H1 (cell line): ENCODE data around the gene CCDC40. TPM values are rescaled to one million over a fixed set of nuclear protein-coding genes. Genes with fewer than 3 reads are reported as not detected.

Source experiments
- BCL11A ChIP-seq, 2 experiments: IDR thresholded peaks; one replicate each; pipeline ENCODE4 v1.6.1; 2011; ENCODE audit warnings: low read depth in 2 of 2, low read length in 2 of 2, mild to moderate bottlenecking in 2 of 2
- CTCF ChIP-seq, 3 experiments: IDR thresholded peaks; 1 replicate in 2 of 3; 2 replicates in 1 of 3; pipeline versions ENCODE4 v1.5.1 to v1.6.1; 2011; ENCODE audit warnings: low read length in 3 of 3, mild to moderate bottlenecking in 3 of 3, inconsistent platforms in 2 of 3, low read depth in 1 of 3, moderate library complexity in 1 of 3; ENCODE audit not compliant: insufficient read depth in 1 of 3; ENCODE audit errors: control extremely low read depth in 1 of 3
- GABPA ChIP-seq: IDR thresholded peaks from 2 replicates; pipeline ENCODE4 v1.6.1; 2011; ENCODE audit warnings: mild to moderate bottlenecking, low read length, moderate library complexity, borderline replicate concordance; ENCODE audit not compliant: insufficient read depth
- GTF2F1 ChIP-seq: IDR thresholded peaks from 2 replicates; pipeline ENCODE4 v1.6.1; 2012; ENCODE audit warnings: low read depth, low read length, improper control_type of control experiment, borderline replicate concordance
- KDM5A ChIP-seq: fragments of 200-600 bp; IDR thresholded peaks from 2 replicates; pipeline ENCODE4 v1.7.1; 2012; ENCODE audit warnings: mild to moderate bottlenecking, low read length, inconsistent platforms, mixed read lengths
- RFX5 ChIP-seq: IDR thresholded peaks from 2 replicates; pipeline ENCODE4 v1.6.1; 2011; ENCODE audit warnings: low read depth, low read length, improper control_type of control experiment, borderline replicate concordance
- RXRA ChIP-seq: IDR thresholded peaks from 2 replicates; pipeline ENCODE4 v1.6.1; 2011; ENCODE audit warnings: low read depth, mild to moderate bottlenecking, low read length, moderate library complexity; ENCODE audit not compliant: insufficient read depth
- polyA plus RNA-seq, 7 experiments: library from polyadenylated mRNA; depleted of rRNA in 3 of 7; stranded (reverse) in 5 of 7; unstranded in 2 of 7; fragments of >200 nt in 5 of 7; fragments of 200-250 nt in 2 of 7; gene quantifications; 1 replicate in 5 of 7; 2 replicates in 1 of 7; 4 replicates in 1 of 7; pipeline versions ENCODE4 v1.2.1 to v1.2.3, GENCODE V29; 2011 to 2013; ENCODE audit warnings: missing spikeins in 2 of 7, mixed read lengths in 2 of 7
- total RNA-seq: library from RNA; stranded (reverse); fragmentation: NEBNext Ultra II Directional; extraction: Animal tissue kit (Norgen Biotek cat#: 25700); gene quantifications from 2 replicates; pipeline ENCODE4 v1.2.1, GENCODE V29; 2021

Gene CCDC40
- total and polyA plus RNA-seq, 2 of the 8 experiments (the other 6 are each of a cell fraction or from before 2014, with no cell fraction given) = 4.1 to 11.5 TPM

GRCh38 chr17:80110927-80111701, 74.7 kb downstream of the CCDC40 start (continued):
- no peak for TF ChIP-seq CTCF (IDR thresholded peaks at IDR 0.05; ENCODE audit: control extremely low read depth in 1 of 3, insufficient read depth in 1 of 3, low read depth in 1 of 3, low read length in 3 of 3)
- no peak for TF ChIP-seq KDM5A
- TF ChIP-seq RFX5 = no peak
- TF ChIP-seq GABPA = no peak
- no peak for TF ChIP-seq BCL11A (IDR thresholded peaks at IDR 0.05; ENCODE audit: low read depth in 2 of 2, low read length in 2 of 2)
- TF ChIP-seq RXRA = no peak
- TF ChIP-seq GTF2F1 = no peak
